A549 treated with ZK216348 at 1 μM for 4 hours (cell line): Measurements from ENCODE around the gene PLAC9. TPM values are rescaled to one million over a fixed set of nuclear protein-coding genes. Genes with fewer than 3 reads are reported as not detected.

Source experiments
- total RNA-seq: library from RNA; stranded (reverse); fragments of 200-300 nt; extraction: Qiagen RNA extraction; gene quantifications from 5 replicates; pipeline ENCODE4 v1.2.3, GENCODE V29; 2022; ENCODE audit warnings: low read depth

Gene PLAC9, protein sequence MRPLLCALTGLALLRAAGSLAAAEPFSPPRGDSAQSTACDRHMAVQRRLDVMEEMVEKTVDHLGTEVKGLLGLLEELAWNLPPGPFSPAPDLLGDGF
- total RNA-seq = not detected in 5 replicates

GRCh38 chr10:80132299-80133139 is at the start of gene PLAC9:
TSS of gene PLAC9 (plus strand) at chr10:80132730. CDS start at chr10:80132763, 33 bp downstream.

Other genes starting within 250 kb of the PLAC9 start
- gene SFTPD, start 183.6 kb upstream of the PLAC9 start, total RNA-seq = 0.19 to 0.41 TPM (median 0.21 TPM) in 5 replicates
- 16.6 to 23.4 TPM (median 19.6 TPM) in 5 replicates for gene TMEM254, start 54.1 kb upstream of the PLAC9 start, total RNA-seq
- 191 to 224 TPM (median 205 TPM) in 5 replicates for gene ANXA11, start 72.8 kb downstream of the PLAC9 start, total RNA-seq
- gene MAT1A, start 156.9 kb downstream of the PLAC9 start, total RNA-seq = 0.05 to 0.15 TPM in 2 of 5 replicates, not detected in the others
- gene DYDC1, start 224.0 kb downstream of the PLAC9 start, total RNA-seq = not detected in 5 replicates
- gene DYDC2, start 224.1 kb downstream of the PLAC9 start, total RNA-seq = 0.36 TPM in 1 of 5 replicates, not detected in the others